H1 (cell line): ENCODE measurements around the gene FBXO5. TPM values are rescaled to one million over a fixed set of nuclear protein-coding genes. Genes with fewer than 3 reads are reported as not detected.
"Not testable (repeated sequence)": the region's sequence is repeated elsewhere in the genome, so short reads cannot be mapped to it uniquely, and the experiment has no call there.

Experiments used
- CTCF ChIA-PET: fragments of 300-600 bp; sonication (Branson Sonifier 250); formaldehyde crosslinking; loops from one replicate; lab custom pipeline; 2021; ENCODE audit not compliant: partially characterized antibody; lab: Charles Lee
- POLR2A ChIA-PET: fragments of 300-600 bp; sonication (Branson Sonifier 250); formaldehyde crosslinking; loops from one replicate; lab custom pipeline; 2021; ENCODE audit warnings: inconsistent platforms; ENCODE audit not compliant: partially characterized antibody; lab: Charles Lee
- DNase-seq, 2 experiments: peaks; one replicate each; pipeline versions ENCODE4 v3.0.0 to v3.0.0-alpha.2; 2010 to 2022; ENCODE audit warnings: low spot score in 2 of 2, low read depth in 1 of 2, mixed read lengths in 1 of 2
- FAIRE-seq: peaks from 2 replicates; lab custom pipeline; 2011; peaks lifted over from hg19 to GRCh38; lab: Jason Lieb, UNC
- H2AFZ ChIP-seq: 2 replicates; pipeline ENCODE4 v1.8.1; 2012; ENCODE audit warnings: low read length, inconsistent platforms
- H2AK5ac ChIP-seq: 2 replicates; pipeline ENCODE4 v1.6.1; 2013; ENCODE audit warnings: low read depth, low read length
- H2BK120ac ChIP-seq: replicated peaks from 2 replicates; pipeline ENCODE3; 2013; ENCODE audit warnings: low read depth, low read length, inconsistent platforms
- H2BK12ac ChIP-seq: 2 replicates; pipeline ENCODE4 v1.6.1; 2013; ENCODE audit warnings: low read depth, low read length
- H2BK15ac ChIP-seq: 2 replicates; pipeline ENCODE4 v1.6.1; 2013; ENCODE audit warnings: low read length
- H2BK20ac ChIP-seq: 2 replicates; pipeline ENCODE4 v1.6.1; 2013; ENCODE audit warnings: low read length
- H2BK5ac ChIP-seq: 2 replicates; pipeline ENCODE4 v1.6.1; 2013; ENCODE audit warnings: low read depth, low read length
- H3K14ac ChIP-seq: 2 replicates; pipeline ENCODE4 v1.6.1; 2013; ENCODE audit warnings: inconsistent platforms; ENCODE audit not compliant: insufficient read length
- H3K18ac ChIP-seq: 2 replicates; pipeline ENCODE4 v1.6.1; 2013; ENCODE audit warnings: low read length; ENCODE audit errors: extremely low read depth
- H3K23ac ChIP-seq: 2 replicates; pipeline ENCODE4 v1.6.1; 2013; ENCODE audit warnings: inconsistent platforms; ENCODE audit not compliant: insufficient read length
- H3K23me2 ChIP-seq: 2 replicates; pipeline ENCODE4 v1.6.1; 2013; ENCODE audit warnings: low read depth, low read length
- H3K27ac ChIP-seq: 2 replicates; pipeline ENCODE4 v1.6.1; 2011; ENCODE audit warnings: low read depth, low read length, inconsistent platforms
- H3K27me3 ChIP-seq, 4 experiments: replicated peaks in 1 of 4; 1 replicate in 1 of 4; 2 replicates in 3 of 4; pipeline versions ENCODE4 v1.6.1 to v1.8.1; 2011 to 2013; ENCODE audit warnings: low read length in 3 of 4, mild to moderate bottlenecking in 3 of 4, inconsistent platforms in 2 of 4, mixed read lengths in 2 of 4, moderate library complexity in 1 of 4; ENCODE audit not compliant: control insufficient read depth in 3 of 4, insufficient read depth in 3 of 4; ENCODE audit errors: extremely low read depth in 1 of 4
- H3K36me3 ChIP-seq, 4 experiments: 2 replicates each; pipeline versions ENCODE4 v1.6.1 to v1.8.1; 2011 to 2013; ENCODE audit warnings: mild to moderate bottlenecking in 4 of 4, low read length in 3 of 4, moderate library complexity in 2 of 4, control low read depth in 1 of 4, inconsistent platforms in 1 of 4; ENCODE audit not compliant: insufficient read depth in 4 of 4, control insufficient read depth in 2 of 4
- H3K4ac ChIP-seq: replicated peaks from 2 replicates; pipeline ENCODE3; 2013; ENCODE audit warnings: low read length, low read depth, mixed read lengths, inconsistent platforms; ENCODE audit not compliant: insufficient read length
- H3K4me1 ChIP-seq, 4 experiments: replicated peaks in 1 of 4; 1 replicate in 1 of 4; 2 replicates in 3 of 4; pipeline versions ENCODE4 v1.6.1 to v1.8.1; 2011 to 2013; ENCODE audit warnings: low read length in 3 of 4, inconsistent platforms in 2 of 4, mixed read lengths in 1 of 4; ENCODE audit not compliant: insufficient read depth in 4 of 4, control insufficient read depth in 3 of 4
- H3K4me2 ChIP-seq, 2 experiments: 2 replicates each; pipeline versions ENCODE4 v1.6.1 to v1.8.1; 2011 to 2013; ENCODE audit warnings: low read depth in 2 of 2, low read length in 2 of 2, control low read depth in 1 of 2, inconsistent platforms in 1 of 2, mild to moderate bottlenecking in 1 of 2; ENCODE audit not compliant: insufficient read depth in 1 of 2
- H3K4me3 ChIP-seq, 4 experiments: fragments of 200-600, 300-600 bp in 1 of 4; sonication (generic), shearing (Covaris generic), sonication (Bioruptor Twin) in 1 of 4; 2 replicates each; pipeline versions ENCODE4 v1.5.1 to v1.8.1; 2011 to 2016; ENCODE audit warnings: low read length in 4 of 4, low read depth in 3 of 4, control low read depth in 2 of 4, inconsistent platforms in 2 of 4, mild to moderate bottlenecking in 2 of 4, mixed read lengths in 1 of 4, moderate library complexity in 1 of 4; ENCODE audit not compliant: insufficient read depth in 2 of 4; ENCODE audit errors: extremely low read depth in 1 of 4
- H3K56ac ChIP-seq: replicated peaks from 2 replicates; pipeline ENCODE3; 2013; ENCODE audit warnings: low read depth, mild to moderate bottlenecking, mixed read lengths, low read length, inconsistent platforms; ENCODE audit not compliant: insufficient read length
- H3K79me1 ChIP-seq: 2 replicates; pipeline ENCODE4 v1.6.1; 2013; ENCODE audit warnings: low read depth, low read length, control low read depth
- H3K79me2 ChIP-seq, 2 experiments: 2 replicates each; pipeline versions ENCODE4 v1.6.1 to v1.8.1; 2012 to 2013; ENCODE audit warnings: low read length in 2 of 2, mild to moderate bottlenecking in 2 of 2, inconsistent platforms in 1 of 2; ENCODE audit not compliant: insufficient read depth in 2 of 2, control insufficient read depth in 1 of 2
- H3K9ac ChIP-seq, 4 experiments: replicated peaks in 1 of 4; 1 replicate in 1 of 4; 2 replicates in 3 of 4; pipeline versions ENCODE4 v1.6.1 to v1.8.1; 2011 to 2013; ENCODE audit warnings: low read depth in 3 of 4, low read length in 3 of 4, control low read depth in 2 of 4, mild to moderate bottlenecking in 2 of 4, moderate library complexity in 2 of 4, inconsistent platforms in 1 of 4; ENCODE audit errors: extremely low read depth in 1 of 4
- H3K9me3 ChIP-seq, 2 experiments: 2 replicates each; pipeline versions ENCODE4 v1.6.1 to v1.8.1; 2012 to 2013; ENCODE audit warnings: mild to moderate bottlenecking in 2 of 2, moderate library complexity in 2 of 2, control low read depth in 1 of 2, inconsistent platforms in 1 of 2, low read depth in 1 of 2, low read length in 1 of 2, mixed read lengths in 1 of 2; ENCODE audit not compliant: insufficient read depth in 2 of 2
- H4K20me1 ChIP-seq, 2 experiments: replicated peaks in 1 of 2; 2 replicates each; pipeline versions ENCODE3 to v1.8.1; 2011 to 2013; ENCODE audit warnings: inconsistent platforms in 2 of 2, low read length in 2 of 2, mild to moderate bottlenecking in 1 of 2; ENCODE audit not compliant: insufficient read depth in 2 of 2, control insufficient read depth in 1 of 2
- H4K5ac ChIP-seq: 2 replicates; pipeline ENCODE4 v1.6.1; 2013; ENCODE audit warnings: low read length, low read depth, mixed read lengths, inconsistent platforms; ENCODE audit not compliant: insufficient read length
- H4K8ac ChIP-seq: 2 replicates; pipeline ENCODE4 v1.8.0; 2013; ENCODE audit warnings: mild to moderate bottlenecking, moderate library complexity, low read length, inconsistent platforms; ENCODE audit not compliant: insufficient read depth; ENCODE audit errors: extremely low read depth
- H4K91ac ChIP-seq: replicated peaks from 2 replicates; pipeline ENCODE3; 2013; ENCODE audit warnings: low read length, mixed read lengths, inconsistent platforms; ENCODE audit not compliant: insufficient read length
- WGBS, 2 experiments: shearing (Covaris generic) in 1 of 2; methylation state at CpG; one replicate each; pipeline versions ENCODE4 v1.1.6 to v1.1.7; 2013 to 2015; ENCODE audit warnings: low lambda C conversion rate in 2 of 2, mixed read lengths in 2 of 2, inconsistent platforms in 1 of 2, low coverage in 1 of 2, missing lambda C conversion rate in 1 of 2; ENCODE audit not compliant: insufficient replicate concordance in 2 of 2, insufficient coverage in 1 of 2, insufficient read length in 1 of 2; ENCODE audit errors: extremely low coverage in 1 of 2, missing lambda C conversion rate in 1 of 2; 5-methylcytosine and 5-hydroxymethylcytosine counted together
- polyA plus RNA-seq, 7 experiments: library from polyadenylated mRNA; depleted of rRNA in 3 of 7; stranded (reverse) in 5 of 7; unstranded in 2 of 7; fragments of >200 nt in 5 of 7; fragments of 200-250 nt in 2 of 7; gene quantifications; 1 replicate in 5 of 7; 2 replicates in 1 of 7; 4 replicates in 1 of 7; pipeline versions ENCODE4 v1.2.1 to v1.2.3, GENCODE V29; 2011 to 2013; ENCODE audit warnings: missing spikeins in 2 of 7, mixed read lengths in 2 of 7
- total RNA-seq: library from RNA; stranded (reverse); fragmentation: NEBNext Ultra II Directional; extraction: Animal tissue kit (Norgen Biotek cat#: 25700); gene quantifications from 2 replicates; pipeline ENCODE4 v1.2.1, GENCODE V29; 2021

Gene FBXO5
- total and polyA plus RNA-seq, 2 of the 8 experiments (the other 6 are each of a cell fraction or from before 2014, with no cell fraction given): 13.7 to 55.1 TPM

DNA sequence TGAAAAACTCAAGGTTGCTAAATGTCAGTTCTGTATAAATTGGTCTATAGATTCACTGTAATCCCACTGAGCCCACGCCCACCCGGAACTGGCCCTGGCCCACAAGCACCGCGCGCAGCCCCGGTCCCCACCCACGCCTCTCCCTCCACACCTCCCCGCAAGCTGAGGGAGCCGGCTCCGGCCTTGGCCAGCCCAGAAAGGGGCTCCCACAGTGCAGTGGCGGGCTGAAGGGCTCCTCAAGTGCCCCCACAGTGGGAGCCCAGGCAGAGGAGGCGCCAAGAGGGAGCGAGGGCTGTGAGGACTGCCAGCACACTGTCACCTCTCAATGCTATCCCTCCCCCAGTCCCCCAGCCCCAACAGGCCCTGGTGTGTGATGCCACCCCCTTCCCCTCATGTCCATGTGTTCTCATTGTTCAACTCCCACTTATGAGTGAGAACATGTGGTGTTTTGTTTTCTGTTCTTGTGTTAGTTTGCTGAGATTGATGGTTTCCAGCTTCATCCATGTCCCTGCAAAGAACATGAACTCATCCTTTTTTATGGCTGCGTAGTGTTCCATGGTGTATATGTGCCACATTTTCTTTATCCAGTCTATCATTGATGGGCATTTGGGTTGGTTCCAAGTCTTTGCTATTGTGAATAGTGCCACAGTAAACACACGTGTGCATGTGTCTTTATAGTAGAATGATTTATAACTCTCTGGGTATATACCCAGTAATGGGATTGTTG lies 16.5 kb downstream of the FBXO5 start:
- H3K79me2 ChIP-seq, H2BK12ac ChIP-seq, H3K4me2 ChIP-seq, H3K23me2 ChIP-seq, H3K4me3 ChIP-seq, FAIRE-seq, H3K14ac ChIP-seq, H3K9me3 ChIP-seq, H3K4ac ChIP-seq, H2AK5ac ChIP-seq, H3K27ac ChIP-seq, H4K5ac ChIP-seq, H3K27me3 ChIP-seq, H4K91ac ChIP-seq, H3K56ac ChIP-seq, H3K9ac ChIP-seq, H3K23ac ChIP-seq, DNase-seq, H2BK120ac ChIP-seq, H3K4me1 ChIP-seq, H4K20me1 ChIP-seq, H3K79me1 ChIP-seq, H4K8ac ChIP-seq, H2AFZ ChIP-seq, H3K18ac ChIP-seq, H2BK20ac ChIP-seq, H2BK5ac ChIP-seq, H2BK15ac ChIP-seq: not testable (repeated sequence)
- ChIA-PET POLR2A (interaction anchor here (1.2 kb wide), 1 partner anchor 11 kb away, joined by 3 read pairs; no protein-coding TSS in a partner anchor), CTCF (interaction anchor here (1.0 to 2.6 kb wide), 3 partner anchors 13 to 18 kb away, joined by 3 to 10 read pairs (median 3); no protein-coding TSS in a partner anchor)
- WGBS, 2 experiments: 92% methylated on average over 4 of the region's 15 CpGs; no CpG with 5 or more reads in 1 of the 2 experiments
- peaks cover 3 to 19% (median 9%) of the 10 kb centered on the region in 4 experiments; a peak in 6 of 8 replicates for H3K36me3 ChIP-seq
